GM20000 (cell line): ENCODE results near the gene EZH1.

Source experiments
- DNase-seq: peaks from one replicate; pipeline ENCODE4 v3.0.0; 2012; ENCODE audit warnings: low spot score
- TF ChIP-seq, protein P1 (sequence below): IDR thresholded peaks from 2 replicates; pipeline ENCODE4 v1.5.1; 2012; ENCODE audit warnings: mild to moderate bottlenecking, control low read depth; ENCODE audit errors: extremely low read depth, missing control alignments

Gene EZH1

DNA sequence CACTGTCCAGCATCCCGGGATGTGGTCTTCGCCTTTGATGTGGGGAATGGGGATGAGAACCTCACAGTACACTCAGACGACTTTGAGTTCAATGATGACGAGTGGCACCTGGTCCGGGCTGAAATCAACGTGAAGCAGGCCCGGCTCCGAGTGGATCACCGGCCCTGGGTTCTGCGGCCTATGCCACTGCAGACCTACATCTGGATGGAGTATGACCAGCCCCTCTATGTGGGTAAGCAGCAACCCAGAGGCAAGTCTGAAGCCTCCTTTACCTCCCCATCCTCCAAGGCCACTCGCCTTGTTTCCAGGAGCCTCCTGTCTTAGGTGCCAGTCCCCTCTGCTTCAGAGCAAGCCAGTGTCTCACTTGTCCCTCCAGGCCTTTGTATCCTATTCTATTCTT is 52.4 kb downstream of the EZH1 start:
- DNase-seq, result peak; percentile 3
- TF ChIP-seq, protein P1, sequence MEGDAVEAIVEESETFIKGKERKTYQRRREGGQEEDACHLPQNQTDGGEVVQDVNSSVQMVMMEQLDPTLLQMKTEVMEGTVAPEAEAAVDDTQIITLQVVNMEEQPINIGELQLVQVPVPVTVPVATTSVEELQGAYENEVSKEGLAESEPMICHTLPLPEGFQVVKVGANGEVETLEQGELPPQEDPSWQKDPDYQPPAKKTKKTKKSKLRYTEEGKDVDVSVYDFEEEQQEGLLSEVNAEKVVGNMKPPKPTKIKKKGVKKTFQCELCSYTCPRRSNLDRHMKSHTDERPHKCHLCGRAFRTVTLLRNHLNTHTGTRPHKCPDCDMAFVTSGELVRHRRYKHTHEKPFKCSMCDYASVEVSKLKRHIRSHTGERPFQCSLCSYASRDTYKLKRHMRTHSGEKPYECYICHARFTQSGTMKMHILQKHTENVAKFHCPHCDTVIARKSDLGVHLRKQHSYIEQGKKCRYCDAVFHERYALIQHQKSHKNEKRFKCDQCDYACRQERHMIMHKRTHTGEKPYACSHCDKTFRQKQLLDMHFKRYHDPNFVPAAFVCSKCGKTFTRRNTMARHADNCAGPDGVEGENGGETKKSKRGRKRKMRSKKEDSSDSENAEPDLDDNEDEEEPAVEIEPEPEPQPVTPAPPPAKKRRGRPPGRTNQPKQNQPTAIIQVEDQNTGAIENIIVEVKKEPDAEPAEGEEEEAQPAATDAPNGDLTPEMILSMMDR, result no peak

DNA sequence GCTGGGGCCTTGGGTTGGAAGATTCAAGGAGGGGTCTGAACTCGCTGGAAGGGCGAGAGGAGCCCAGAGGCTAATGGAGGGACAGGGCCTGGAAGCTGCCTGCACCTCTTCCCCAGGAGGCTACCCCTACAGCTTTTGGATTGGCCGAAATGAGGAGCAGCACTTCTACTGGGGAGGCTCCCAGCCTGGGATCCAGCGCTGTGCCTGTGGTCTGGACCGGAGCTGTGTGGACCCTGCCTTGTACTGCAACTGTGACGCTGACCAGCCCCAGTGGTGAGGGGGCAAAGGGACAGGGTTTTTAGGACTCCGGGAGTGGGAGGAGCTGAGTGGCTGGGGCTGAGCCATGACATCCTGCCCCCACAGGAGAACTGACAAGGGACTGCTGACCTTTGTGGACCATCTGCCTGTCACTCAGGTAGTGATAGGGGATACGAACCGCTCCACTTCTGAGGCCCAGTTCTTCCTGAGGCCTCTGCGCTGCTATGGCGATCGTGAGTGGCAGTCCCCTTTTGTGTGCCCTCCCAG is 53.8 kb downstream of the EZH1 start:
- no peak for DNase-seq
- TF ChIP-seq, protein P1, result no peak

DNA sequence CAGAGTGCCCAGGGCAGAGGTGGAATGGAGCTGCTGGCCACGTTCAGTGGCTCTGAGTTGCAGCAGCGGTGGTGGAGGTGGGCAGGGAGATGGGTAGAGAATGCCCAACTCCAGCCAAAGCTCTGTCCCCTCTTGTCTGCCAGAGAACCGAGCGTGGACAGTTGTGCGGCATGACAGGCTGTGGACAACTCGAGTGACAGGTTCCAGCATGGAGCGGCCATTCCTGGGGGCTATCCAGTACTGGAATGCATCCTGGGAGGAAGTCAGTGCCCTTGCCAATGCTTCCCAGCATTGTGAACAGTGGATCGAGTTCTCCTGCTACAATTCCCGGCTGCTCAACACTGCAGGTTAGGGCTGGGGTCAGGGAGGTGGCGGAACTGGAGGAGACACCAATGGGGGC is 54.2 kb downstream of the EZH1 start:
- no peak for DNase-seq
- TF ChIP-seq, protein P1, result no peak

DNA sequence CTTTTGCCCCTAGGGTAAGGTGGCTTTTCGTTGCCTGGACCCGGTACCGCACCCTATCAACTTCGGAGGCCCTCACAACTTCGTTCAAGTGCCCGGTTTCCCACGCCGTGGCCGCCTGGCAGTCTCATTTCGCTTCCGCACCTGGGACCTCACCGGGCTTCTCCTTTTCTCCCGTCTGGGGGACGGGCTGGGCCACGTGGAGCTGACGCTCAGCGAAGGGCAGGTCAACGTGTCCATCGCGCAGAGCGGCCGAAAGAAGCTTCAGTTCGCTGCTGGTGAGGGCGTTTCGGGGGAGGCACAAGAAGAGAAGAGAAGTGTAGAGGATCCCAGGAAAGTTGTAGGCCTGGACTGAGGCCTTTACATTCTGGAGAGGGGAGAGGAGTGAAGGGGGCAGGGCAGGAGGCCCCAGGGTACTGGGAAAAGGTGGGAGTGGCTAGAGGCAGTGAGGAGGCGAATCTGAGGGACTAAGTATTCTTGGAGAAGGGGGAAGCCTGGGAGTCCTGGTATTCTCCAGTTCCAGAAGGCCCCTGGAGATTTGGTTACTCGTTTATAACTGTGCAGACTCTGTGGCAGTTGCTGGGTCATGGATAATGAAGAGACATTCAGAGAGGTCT is 57.0 kb downstream of the EZH1 start:
- TF ChIP-seq, protein P1, result no peak
- no peak for DNase-seq

DNA sequence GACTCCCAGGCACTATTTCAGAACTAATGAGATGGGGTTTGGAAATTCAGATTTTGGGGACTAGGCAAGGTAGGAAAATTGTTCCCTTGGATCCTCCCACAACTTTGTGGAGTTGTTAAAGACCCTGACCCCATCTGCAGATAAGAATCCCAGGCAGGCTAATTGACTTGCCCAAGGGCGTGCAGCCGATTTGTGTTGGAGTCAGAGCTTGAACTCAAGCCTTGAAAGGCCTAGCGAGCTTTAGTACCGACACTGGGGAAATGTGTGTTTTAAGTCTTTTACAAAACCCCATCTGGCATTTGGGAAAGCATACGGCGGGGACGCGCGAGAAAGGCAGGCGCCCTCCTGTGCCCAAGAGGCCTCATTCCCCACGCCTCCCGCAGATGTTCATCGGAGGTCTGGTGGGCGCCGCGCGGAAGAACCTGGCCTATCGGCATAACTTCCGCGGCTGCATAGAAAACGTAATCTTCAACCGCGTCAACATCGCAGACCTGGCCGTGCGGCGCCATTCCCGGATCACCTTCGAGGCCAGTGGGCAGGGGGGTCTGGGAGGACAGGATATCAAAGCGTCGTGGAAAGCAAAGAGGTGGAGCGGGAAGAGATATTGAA is 58.2 kb downstream of the EZH1 start:
- DNase-seq, result no peak
- TF ChIP-seq, protein P1, result no peak

DNA sequence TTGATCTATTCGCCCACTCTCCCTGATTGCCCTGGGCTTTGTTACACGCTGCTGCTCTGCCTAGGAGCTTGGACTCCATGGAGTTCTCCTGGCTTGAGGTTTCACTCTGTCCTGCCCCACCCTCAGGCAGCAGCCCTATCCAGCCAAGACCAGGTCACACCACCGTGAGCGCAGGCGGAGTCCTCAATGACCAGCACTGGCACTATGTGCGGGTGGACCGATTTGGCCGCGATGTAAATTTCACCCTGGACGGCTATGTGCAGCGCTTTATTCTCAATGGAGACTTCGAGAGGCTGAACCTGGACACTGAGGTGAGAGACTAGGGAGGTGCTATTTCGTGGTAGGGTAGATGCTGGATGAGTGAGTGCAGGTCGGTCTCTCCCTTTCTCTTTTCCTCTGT is 59.0 kb downstream of the EZH1 start:
- TF ChIP-seq, protein P1, result no peak
- no peak for DNase-seq

DNA sequence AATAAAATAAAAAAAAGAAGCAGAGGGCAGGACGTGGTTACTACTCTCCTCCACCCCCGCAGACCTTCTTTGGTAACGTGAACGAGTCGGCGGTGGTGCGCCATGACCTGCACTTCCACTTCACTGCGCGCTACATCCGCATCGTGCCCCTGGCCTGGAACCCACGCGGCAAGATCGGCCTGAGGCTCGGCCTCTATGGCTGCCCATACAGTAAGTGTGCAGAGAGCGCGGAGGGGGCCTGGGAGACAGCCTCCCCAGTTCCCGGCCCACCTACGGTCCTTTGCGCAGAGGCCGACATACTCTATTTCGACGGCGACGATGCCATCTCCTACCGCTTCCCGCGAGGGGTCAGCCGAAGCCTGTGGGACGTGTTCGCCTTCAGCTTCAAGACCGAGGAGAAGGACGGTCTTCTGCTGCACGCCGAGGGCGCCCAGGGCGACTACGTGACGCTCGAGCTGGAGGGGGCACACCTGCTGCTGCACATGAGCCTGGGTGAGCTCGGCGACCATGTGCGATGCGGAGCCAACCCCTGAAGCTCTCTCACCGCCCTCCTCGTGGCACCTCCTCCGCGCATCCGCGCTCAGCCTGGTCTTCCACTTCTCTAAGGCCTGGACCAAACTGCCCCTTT is 59.8 kb downstream of the EZH1 start:
- no peak for DNase-seq
- TF ChIP-seq, protein P1, result no peak
